ENCODE results near the gene PPTC7. TPM values are rescaled to one million over a fixed set of nuclear protein-coding genes. Genes with fewer than 3 reads are reported as not detected.

Gene PPTC7
- total and polyA plus RNA-seq, 2 of the 13 experiments (the other 11 are each of a cell fraction or from before 2014, with no cell fraction given): 4.8 to 12.3 TPM

DNA sequence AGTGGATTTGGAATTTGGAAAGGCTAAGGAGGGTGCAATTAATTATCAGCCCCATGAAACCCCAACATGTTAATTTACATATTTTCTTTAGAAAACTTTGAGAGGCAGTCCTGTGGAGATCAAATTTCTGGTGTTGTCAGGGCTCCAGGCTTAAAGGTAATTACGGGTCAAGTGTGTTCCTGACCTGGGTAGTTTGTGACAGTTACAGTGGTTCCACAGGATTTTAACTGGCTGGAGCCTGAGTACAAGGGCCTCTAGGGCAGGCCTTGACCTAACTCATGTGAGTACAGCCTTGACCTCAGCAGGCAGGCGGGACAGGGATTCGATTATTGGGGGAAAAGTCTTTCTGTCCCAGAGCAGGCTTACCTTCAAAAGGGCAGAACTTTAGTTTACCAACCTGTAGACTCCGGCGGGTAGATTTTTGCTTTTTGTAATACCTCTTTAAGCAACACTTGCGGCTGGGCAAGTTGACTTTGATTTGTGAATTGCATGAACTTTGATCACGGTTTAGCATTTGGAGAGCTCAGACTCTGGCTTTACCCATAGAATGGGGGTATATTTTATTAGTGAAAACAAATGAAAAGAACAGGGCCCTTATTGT, 8.4 kb upstream of the PPTC7 start (continued):
- TF ChIP-seq ZNF773 (CRISPR knock-in tag; IDR thresholded peaks at IDR 0.05; ENCODE audit: borderline replicate concordance) (no peak), CHD4 (IDR thresholded peaks at IDR 0.05; ENCODE audit: borderline replicate concordance, low read length) (no peak), HIVEP1 (CRISPR knock-in tag; IDR thresholded peaks at IDR 0.05) (no peak), ZNF333 (CRISPR knock-in tag; IDR thresholded peaks at IDR 0.05; ENCODE audit: borderline replicate concordance) (no peak), KDM6A (CRISPR knock-in tag; IDR thresholded peaks at IDR 0.05; ENCODE audit: low read depth) (peak; percentile 64), STAG1 (CRISPR knock-in tag; IDR thresholded peaks at IDR 0.05) (no peak), XRCC5 (optimal IDR thresholded peaks at IDR 0.05; ENCODE audit: low read length) (no peak), ZSCAN31 (CRISPR knock-in tag; IDR thresholded peaks at IDR 0.05; ENCODE audit: low read depth) (no peak), ZNF775 (CRISPR knock-in tag; IDR thresholded peaks at IDR 0.05; ENCODE audit: borderline replicate concordance) (no peak), ZNF558 (CRISPR knock-in tag; IDR thresholded peaks at IDR 0.05; ENCODE audit: borderline replicate concordance) (no peak), RFXANK (CRISPR knock-in tag; IDR thresholded peaks at IDR 0.05) (no peak), NFE2L2 (IDR thresholded peaks at IDR 0.05; ENCODE audit: low read length) (no peak), ZNF337 (CRISPR knock-in tag; IDR thresholded peaks at IDR 0.05; ENCODE audit: borderline replicate concordance, low read depth) (no peak), SMYD3 (CRISPR knock-in tag; IDR thresholded peaks at IDR 0.05) (no peak), IKZF5 (CRISPR knock-in tag; IDR thresholded peaks at IDR 0.05) (peak; percentile 53; the same call in 1 of the 2 replicates), TOE1 (CRISPR knock-in tag; IDR thresholded peaks at IDR 0.05) (no peak), TAF15 (IDR thresholded peaks at IDR 0.05; ENCODE audit: low read depth, low read length, poor library complexity, severe bottlenecking) (no peak), ZNF451 (CRISPR knock-in tag; IDR thresholded peaks at IDR 0.05) (no peak), ZSCAN9 (CRISPR knock-in tag; IDR thresholded peaks at IDR 0.05; ENCODE audit: borderline replicate concordance) (no peak)
- TF ChIP-seq, protein P1, sequence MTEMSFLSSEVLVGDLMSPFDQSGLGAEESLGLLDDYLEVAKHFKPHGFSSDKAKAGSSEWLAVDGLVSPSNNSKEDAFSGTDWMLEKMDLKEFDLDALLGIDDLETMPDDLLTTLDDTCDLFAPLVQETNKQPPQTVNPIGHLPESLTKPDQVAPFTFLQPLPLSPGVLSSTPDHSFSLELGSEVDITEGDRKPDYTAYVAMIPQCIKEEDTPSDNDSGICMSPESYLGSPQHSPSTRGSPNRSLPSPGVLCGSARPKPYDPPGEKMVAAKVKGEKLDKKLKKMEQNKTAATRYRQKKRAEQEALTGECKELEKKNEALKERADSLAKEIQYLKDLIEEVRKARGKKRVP (CRISPR knock-in tag; IDR thresholded peaks at IDR 0.05): no peak
- TF ChIP-seq, protein P2, sequence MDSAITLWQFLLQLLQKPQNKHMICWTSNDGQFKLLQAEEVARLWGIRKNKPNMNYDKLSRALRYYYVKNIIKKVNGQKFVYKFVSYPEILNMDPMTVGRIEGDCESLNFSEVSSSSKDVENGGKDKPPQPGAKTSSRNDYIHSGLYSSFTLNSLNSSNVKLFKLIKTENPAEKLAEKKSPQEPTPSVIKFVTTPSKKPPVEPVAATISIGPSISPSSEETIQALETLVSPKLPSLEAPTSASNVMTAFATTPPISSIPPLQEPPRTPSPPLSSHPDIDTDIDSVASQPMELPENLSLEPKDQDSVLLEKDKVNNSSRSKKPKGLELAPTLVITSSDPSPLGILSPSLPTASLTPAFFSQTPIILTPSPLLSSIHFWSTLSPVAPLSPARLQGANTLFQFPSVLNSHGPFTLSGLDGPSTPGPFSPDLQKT (CRISPR knock-in tag; IDR thresholded peaks at IDR 0.05; ENCODE audit: borderline replicate concordance): no peak
- TF ChIP-seq, protein P3, sequence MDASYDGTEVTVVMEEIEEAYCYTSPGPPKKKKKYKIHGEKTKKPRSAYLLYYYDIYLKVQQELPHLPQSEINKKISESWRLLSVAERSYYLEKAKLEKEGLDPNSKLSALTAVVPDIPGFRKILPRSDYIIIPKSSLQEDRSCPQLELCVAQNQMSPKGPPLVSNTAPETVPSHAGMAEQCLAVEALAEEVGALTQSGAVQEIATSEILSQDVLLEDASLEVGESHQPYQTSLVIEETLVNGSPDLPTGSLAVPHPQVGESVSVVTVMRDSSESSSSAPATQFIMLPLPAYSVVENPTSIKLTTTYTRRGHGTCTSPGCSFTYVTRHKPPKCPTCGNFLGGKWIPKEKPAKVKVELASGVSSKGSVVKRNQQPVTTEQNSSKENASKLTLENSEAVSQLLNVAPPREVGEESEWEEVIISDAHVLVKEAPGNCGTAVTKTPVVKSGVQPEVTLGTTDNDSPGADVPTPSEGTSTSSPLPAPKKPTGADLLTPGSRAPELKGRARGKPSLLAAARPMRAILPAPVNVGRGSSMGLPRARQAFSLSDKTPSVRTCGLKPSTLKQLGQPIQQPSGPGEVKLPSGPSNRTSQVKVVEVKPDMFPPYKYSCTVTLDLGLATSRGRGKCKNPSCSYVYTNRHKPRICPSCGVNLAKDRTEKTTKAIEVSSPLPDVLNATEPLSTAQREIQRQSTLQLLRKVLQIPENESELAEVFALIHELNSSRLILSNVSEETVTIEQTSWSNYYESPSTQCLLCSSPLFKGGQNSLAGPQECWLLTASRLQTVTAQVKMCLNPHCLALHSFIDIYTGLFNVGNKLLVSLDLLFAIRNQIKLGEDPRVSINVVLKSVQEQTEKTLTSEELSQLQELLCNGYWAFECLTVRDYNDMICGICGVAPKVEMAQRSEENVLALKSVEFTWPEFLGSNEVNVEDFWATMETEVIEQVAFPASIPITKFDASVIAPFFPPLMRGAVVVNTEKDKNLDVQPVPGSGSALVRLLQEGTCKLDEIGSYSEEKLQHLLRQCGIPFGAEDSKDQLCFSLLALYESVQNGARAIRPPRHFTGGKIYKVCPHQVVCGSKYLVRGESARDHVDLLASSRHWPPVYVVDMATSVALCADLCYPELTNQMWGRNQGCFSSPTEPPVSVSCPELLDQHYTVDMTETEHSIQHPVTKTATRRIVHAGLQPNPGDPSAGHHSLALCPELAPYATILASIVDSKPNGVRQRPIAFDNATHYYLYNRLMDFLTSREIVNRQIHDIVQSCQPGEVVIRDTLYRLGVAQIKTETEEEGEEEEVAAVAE (CRISPR knock-in tag; IDR thresholded peaks at IDR 0.05; ENCODE audit: borderline replicate concordance): no peak
- TF ChIP-seq, protein P4, sequence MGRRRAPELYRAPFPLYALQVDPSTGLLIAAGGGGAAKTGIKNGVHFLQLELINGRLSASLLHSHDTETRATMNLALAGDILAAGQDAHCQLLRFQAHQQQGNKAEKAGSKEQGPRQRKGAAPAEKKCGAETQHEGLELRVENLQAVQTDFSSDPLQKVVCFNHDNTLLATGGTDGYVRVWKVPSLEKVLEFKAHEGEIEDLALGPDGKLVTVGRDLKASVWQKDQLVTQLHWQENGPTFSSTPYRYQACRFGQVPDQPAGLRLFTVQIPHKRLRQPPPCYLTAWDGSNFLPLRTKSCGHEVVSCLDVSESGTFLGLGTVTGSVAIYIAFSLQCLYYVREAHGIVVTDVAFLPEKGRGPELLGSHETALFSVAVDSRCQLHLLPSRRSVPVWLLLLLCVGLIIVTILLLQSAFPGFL (CRISPR knock-in tag; IDR thresholded peaks at IDR 0.05): no peak
